Neural crest cell (in vitro differentiated cells): ENCODE measurements around the gene ATP2B3. TPM values are rescaled to one million over a fixed set of nuclear protein-coding genes. Genes with fewer than 3 reads are reported as not detected.
A peak's percentile ranks its signal among the peaks of the same experiment; 100 is the strongest.

ENCODE experiments used
- DNase-seq: peaks from one replicate; pipeline ENCODE4 v3.0.0; 2021; ENCODE audit warnings: low read depth, mixed read lengths, low spot score
- H3K27ac Mint-ChIP-seq: one replicate; pipeline ENCODE4 v1.8.0; 2021; ENCODE audit warnings: mild to moderate bottlenecking, mixed read lengths; ENCODE audit not compliant: unreplicated experiment
- H3K27me3 Mint-ChIP-seq: 2 replicates; pipeline ENCODE4 v1.8.0; 2021; ENCODE audit warnings: low read depth, mild to moderate bottlenecking, mixed read lengths
- H3K36me3 Mint-ChIP-seq: 2 replicates; pipeline ENCODE4 v1.8.0; 2021; ENCODE audit warnings: low read depth, mild to moderate bottlenecking, mixed read lengths
- H3K4me1 Mint-ChIP-seq: 2 replicates; pipeline ENCODE4 v1.8.0; 2021; ENCODE audit warnings: mixed read lengths
- H3K4me3 Mint-ChIP-seq: one replicate; pipeline ENCODE4 v1.8.0; 2021; ENCODE audit warnings: mild to moderate bottlenecking, mixed read lengths
- H3K9me3 Mint-ChIP-seq: 2 replicates; pipeline ENCODE4 v1.8.0; 2021; ENCODE audit warnings: mixed read lengths
- total RNA-seq: library from RNA; stranded (reverse); gene quantifications from 2 replicates; pipeline ENCODE4 v1.2.1, GENCODE V29; 2021
- TF ChIP-seq, protein P1 (sequence below): fragments of 200-600 bp; sonication (generic); conservative IDR thresholded peaks from 2 replicates; pipeline ENCODE4 v1.5.0; 2021; ENCODE audit warnings: antibody characterized with exemption, mild to moderate bottlenecking

ATP2B3 gene
- total RNA-seq, 1 donor from 2014 or later, result 0.05 TPM

DNA sequence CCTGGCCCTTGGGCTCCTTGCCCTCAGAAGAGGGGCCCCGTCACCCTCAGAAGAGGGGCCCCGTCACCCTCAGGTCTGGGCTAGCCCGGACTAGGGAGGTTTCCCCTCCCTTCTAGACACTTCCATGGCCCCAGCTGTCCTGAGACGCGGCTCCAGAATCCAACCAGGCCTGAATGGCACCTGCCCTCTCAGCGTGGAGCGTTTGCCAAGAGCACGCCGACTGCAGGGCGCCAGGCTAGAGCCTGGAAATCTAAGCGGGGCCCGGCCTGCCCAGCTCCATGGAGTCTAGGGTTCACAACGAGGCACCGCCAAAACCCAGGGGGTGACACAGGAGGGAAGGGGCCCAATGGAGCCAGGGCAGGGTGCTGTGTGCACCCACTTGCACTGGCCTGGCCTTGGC, 7.8 kb upstream of the ATP2B3 start:
- Mint-ChIP-seq H3K27me3 (peaks cover under 1% of the 10 kb centered on the region), H3K27ac (no peak overlapping the region), H3K4me1 (no peaks in the 10 kb centered on the region), H3K4me3 (no peak overlapping the region), H3K36me3 (no peaks in the 10 kb centered on the region), H3K9me3 (no peaks in the 10 kb centered on the region)
- DNase-seq, result no peak
- TF ChIP-seq, protein P1, sequence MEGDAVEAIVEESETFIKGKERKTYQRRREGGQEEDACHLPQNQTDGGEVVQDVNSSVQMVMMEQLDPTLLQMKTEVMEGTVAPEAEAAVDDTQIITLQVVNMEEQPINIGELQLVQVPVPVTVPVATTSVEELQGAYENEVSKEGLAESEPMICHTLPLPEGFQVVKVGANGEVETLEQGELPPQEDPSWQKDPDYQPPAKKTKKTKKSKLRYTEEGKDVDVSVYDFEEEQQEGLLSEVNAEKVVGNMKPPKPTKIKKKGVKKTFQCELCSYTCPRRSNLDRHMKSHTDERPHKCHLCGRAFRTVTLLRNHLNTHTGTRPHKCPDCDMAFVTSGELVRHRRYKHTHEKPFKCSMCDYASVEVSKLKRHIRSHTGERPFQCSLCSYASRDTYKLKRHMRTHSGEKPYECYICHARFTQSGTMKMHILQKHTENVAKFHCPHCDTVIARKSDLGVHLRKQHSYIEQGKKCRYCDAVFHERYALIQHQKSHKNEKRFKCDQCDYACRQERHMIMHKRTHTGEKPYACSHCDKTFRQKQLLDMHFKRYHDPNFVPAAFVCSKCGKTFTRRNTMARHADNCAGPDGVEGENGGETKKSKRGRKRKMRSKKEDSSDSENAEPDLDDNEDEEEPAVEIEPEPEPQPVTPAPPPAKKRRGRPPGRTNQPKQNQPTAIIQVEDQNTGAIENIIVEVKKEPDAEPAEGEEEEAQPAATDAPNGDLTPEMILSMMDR, result no peak

DNA sequence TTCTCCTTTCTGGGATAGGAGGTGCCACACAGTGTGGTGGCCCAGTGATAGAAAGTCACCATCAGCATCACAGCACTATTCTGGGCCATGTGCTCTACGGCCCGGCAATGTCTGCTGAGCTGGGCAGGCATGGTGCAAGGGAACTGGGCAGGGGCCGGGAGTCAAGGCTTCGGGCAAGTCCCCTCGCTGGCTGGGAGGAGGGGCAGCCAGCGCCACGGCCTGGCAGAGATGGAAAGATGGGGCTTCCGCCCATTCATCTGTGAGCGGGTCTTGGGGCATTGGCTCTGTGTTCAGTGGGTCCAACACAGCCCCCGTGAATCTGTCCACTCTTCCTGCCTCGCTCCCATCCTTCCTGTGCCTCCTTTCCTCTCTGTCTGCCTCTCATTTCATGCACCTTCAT, 7.1 kb upstream of the ATP2B3 start:
- H3K9me3 Mint-ChIP-seq, result no peaks in the 10 kb centered on the region
- H3K27ac Mint-ChIP-seq, result no peak overlapping the region
- DNase-seq, result no peak
- no peak overlapping the region for H3K4me3 Mint-ChIP-seq
- H3K4me1 Mint-ChIP-seq, result no peaks in the 10 kb centered on the region
- TF ChIP-seq, protein P1, result no peak
- H3K27me3 Mint-ChIP-seq, result peaks cover 9% of the 10 kb centered on the region
- H3K36me3 Mint-ChIP-seq, result no peaks in the 10 kb centered on the region

DNA sequence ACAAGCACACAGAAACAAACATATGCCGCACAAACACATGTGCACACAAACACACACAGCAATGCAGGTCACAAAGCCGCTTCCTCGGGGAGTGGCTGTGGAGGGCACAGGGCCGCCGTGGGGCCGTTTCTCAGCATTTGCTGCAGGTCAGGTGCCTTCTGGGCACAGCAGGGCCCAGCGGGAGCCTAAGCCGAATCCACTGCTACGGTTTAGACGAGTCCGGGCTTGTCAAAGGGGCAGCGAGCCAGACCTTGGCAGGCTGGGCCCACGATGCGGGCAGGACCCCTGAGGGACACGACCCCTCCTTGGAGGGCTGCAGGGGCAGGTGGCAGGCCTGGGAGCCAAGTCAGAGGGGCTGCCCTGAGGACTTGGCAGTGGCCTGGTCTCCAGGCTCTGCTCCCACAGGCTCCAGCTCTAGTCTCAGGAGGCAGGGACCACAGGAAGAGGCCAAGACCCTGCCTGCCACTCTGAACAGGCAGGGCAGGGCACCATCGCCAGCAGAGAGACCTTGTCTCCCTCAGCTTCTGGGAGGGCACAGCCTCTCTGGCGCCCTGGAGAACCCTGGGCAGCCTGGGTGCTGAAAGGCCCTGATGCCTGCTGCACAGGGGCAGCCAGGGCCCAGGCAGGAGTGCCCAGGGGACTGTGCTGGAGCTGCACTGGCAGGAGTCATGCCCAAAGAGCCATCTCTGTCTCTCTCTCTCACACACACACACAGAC, 5.5 kb upstream of the ATP2B3 start:
- TF ChIP-seq, protein P1, result no peak
- Mint-ChIP-seq H3K9me3 (no peaks in the 10 kb centered on the region), H3K36me3 (peaks cover 4% of the 10 kb centered on the region), H3K4me1 (no peaks in the 10 kb centered on the region), H3K27me3 (peaks cover 24% of the 10 kb centered on the region), H3K4me3 (no peak overlapping the region), H3K27ac (peak overlapping the region; percentile 84)
- DNase-seq, result no peak

DNA sequence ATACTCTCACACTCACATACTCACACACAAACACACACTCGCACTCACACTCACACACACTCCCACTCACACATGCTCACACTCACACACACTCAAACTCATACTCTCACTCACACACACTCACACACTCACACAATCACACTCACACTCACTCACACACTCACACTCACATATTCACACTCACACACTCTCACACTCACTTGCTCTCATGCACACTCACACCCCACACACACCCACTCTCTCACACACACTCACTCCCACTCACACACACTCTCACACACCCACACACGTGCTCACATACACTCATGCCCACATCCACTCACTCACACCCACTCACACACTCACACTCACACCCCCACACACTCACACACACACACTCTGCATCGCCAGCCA, 4.9 kb upstream of the ATP2B3 start:
- H3K4me3 Mint-ChIP-seq, result no peak overlapping the region
- TF ChIP-seq, protein P1, result no peak
- H3K9me3 Mint-ChIP-seq, result no peaks in the 10 kb centered on the region
- H3K4me1 Mint-ChIP-seq, result no peaks in the 10 kb centered on the region
- no peak for DNase-seq
- H3K36me3 Mint-ChIP-seq, result peaks cover 4% of the 10 kb centered on the region
- peaks cover 27% of the 10 kb centered on the region for H3K27me3 Mint-ChIP-seq
- no peak overlapping the region for H3K27ac Mint-ChIP-seq

DNA sequence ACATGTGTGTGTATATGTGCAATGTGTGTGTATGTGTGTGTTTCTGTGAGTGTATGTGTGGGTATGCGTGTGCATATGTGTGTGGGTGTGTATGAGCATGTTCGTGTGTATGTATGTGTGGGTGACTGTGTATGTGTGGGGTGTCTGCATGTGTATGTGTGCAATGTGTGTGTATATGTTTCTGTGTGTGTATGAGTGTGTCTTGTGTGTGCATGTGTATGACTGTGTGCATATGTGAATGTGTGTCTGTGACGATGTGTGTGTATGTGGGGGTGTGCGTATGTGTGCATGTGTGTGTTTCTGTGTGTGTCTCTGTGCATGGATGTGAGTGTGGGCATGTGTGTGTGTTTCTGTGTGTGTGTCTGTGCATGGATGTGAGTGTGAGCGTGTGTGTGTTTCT, 4.2 kb upstream of the ATP2B3 start:
- no peaks in the 10 kb centered on the region for H3K9me3 Mint-ChIP-seq
- peaks cover 4% of the 10 kb centered on the region for H3K36me3 Mint-ChIP-seq
- H3K27ac Mint-ChIP-seq, result no peak overlapping the region
- H3K4me3 Mint-ChIP-seq, result no peak overlapping the region
- H3K27me3 Mint-ChIP-seq, result peaks cover 28% of the 10 kb centered on the region
- no peak for DNase-seq
- TF ChIP-seq, protein P1, result no peak
- peaks cover under 1% of the 10 kb centered on the region for H3K4me1 Mint-ChIP-seq
